Measurements from ENCODE around the gene PTTG1IP. TPM values are rescaled to one million over a fixed set of nuclear protein-coding genes. Genes with fewer than 3 reads are reported as not detected.

The PTTG1IP gene
- total and polyA plus RNA-seq, 2 of the 13 experiments (the other 11 are each of a cell fraction or from before 2014, with no cell fraction given): 161 to 700 TPM

DNA sequence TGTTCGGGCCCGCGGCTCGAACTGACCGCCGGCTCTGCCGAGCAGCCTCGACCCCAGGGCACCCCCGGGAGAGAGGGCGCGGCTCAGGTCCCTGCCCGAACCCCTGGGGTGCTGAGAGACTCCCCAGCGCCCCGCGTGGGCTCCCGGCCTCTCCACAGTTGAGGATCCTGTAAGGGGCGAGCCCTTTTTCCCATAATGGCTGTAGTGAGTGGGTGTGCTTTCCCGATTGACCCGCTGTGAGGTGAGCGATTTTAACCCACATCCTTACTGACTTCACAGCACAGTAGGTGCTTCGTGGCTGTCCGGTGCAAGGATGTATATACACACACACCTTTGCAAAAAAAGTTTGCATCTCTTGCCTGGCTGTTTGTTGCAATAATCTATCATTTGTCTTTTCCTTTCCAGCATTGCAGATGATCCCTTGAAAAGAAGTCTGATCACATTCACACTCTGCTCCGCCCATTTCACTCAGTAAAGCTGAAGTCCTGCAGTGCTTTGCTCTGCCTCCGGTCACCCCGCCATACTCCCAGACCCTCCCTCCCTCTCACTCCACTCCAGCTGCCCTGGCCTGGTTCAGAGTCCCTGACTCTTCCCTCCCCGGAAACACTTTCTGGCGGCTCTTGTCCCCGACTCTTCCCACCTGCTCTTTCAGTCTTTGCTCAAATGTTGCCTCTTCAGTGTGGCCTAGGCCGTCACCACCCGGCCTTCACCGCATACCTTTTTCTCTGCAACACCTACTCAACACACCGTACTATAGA is 70.9 kb downstream of the PTTG1IP start (continued):
- TF ChIP-seq, protein P1, sequence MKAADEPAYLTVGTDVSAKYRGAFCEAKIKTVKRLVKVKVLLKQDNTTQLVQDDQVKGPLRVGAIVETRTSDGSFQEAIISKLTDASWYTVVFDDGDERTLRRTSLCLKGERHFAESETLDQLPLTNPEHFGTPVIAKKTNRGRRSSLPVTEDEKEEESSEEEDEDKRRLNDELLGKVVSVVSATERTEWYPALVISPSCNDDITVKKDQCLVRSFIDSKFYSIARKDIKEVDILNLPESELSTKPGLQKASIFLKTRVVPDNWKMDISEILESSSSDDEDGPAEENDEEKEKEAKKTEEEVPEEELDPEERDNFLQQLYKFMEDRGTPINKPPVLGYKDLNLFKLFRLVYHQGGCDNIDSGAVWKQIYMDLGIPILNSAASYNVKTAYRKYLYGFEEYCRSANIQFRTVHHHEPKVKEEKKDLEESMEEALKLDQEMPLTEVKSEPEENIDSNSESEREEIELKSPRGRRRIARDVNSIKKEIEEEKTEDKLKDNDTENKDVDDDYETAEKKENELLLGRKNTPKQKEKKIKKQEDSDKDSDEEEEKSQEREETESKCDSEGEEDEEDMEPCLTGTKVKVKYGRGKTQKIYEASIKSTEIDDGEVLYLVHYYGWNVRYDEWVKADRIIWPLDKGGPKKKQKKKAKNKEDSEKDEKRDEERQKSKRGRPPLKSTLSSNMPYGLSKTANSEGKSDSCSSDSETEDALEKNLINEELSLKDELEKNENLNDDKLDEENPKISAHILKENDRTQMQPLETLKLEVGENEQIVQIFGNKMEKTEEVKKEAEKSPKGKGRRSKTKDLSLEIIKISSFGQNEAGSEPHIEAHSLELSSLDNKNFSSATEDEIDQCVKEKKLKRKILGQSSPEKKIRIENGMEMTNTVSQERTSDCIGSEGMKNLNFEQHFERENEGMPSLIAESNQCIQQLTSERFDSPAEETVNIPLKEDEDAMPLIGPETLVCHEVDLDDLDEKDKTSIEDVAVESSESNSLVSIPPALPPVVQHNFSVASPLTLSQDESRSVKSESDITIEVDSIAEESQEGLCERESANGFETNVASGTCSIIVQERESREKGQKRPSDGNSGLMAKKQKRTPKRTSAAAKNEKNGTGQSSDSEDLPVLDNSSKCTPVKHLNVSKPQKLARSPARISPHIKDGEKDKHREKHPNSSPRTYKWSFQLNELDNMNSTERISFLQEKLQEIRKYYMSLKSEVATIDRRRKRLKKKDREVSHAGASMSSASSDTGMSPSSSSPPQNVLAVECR (CRISPR knock-in tag; IDR thresholded peaks at IDR 0.05; ENCODE audit: borderline replicate concordance): peak; percentile 76; the same call in 1 of the 2 replicates
- TF ChIP-seq, protein P2, sequence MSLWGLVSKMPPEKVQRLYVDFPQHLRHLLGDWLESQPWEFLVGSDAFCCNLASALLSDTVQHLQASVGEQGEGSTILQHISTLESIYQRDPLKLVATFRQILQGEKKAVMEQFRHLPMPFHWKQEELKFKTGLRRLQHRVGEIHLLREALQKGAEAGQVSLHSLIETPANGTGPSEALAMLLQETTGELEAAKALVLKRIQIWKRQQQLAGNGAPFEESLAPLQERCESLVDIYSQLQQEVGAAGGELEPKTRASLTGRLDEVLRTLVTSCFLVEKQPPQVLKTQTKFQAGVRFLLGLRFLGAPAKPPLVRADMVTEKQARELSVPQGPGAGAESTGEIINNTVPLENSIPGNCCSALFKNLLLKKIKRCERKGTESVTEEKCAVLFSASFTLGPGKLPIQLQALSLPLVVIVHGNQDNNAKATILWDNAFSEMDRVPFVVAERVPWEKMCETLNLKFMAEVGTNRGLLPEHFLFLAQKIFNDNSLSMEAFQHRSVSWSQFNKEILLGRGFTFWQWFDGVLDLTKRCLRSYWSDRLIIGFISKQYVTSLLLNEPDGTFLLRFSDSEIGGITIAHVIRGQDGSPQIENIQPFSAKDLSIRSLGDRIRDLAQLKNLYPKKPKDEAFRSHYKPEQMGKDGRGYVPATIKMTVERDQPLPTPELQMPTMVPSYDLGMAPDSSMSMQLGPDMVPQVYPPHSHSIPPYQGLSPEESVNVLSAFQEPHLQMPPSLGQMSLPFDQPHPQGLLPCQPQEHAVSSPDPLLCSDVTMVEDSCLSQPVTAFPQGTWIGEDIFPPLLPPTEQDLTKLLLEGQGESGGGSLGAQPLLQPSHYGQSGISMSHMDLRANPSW (CRISPR knock-in tag; IDR thresholded peaks at IDR 0.05; ENCODE audit: borderline replicate concordance): no peak
- no peak for TF ChIP-seq NFKBIZ (CRISPR knock-in tag; IDR thresholded peaks at IDR 0.05)
- TF ChIP-seq, protein P3, sequence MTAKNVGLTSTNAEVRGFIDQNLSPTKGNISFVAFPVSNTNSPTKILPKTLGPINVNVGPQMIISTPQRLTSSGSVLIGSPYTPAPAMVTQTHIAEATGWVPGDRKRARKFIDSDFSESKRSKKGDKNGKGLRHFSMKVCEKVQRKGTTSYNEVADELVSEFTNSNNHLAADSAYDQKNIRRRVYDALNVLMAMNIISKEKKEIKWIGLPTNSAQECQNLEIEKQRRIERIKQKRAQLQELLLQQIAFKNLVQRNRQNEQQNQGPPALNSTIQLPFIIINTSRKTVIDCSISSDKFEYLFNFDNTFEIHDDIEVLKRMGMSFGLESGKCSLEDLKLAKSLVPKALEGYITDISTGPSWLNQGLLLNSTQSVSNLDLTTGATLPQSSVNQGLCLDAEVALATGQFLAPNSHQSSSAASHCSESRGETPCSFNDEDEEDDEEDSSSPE (CRISPR knock-in tag; IDR thresholded peaks at IDR 0.05): peak; percentile 76
- peak; percentile 36; the same call in 1 of the 2 replicates for TF ChIP-seq ZFP90 (CRISPR knock-in tag; IDR thresholded peaks at IDR 0.05; ENCODE audit: borderline replicate concordance)
- no peak for TF ChIP-seq ADNP (CRISPR knock-in tag; IDR thresholded peaks at IDR 0.05)
- TF ChIP-seq, protein P4, sequence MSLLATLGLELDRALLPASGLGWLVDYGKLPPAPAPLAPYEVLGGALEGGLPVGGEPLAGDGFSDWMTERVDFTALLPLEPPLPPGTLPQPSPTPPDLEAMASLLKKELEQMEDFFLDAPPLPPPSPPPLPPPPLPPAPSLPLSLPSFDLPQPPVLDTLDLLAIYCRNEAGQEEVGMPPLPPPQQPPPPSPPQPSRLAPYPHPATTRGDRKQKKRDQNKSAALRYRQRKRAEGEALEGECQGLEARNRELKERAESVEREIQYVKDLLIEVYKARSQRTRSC (CRISPR knock-in tag; IDR thresholded peaks at IDR 0.05; ENCODE audit: low read depth): 0 out of 2 replicates have a peak, but pooled peaks have one; percentile 33
- no peak for TF ChIP-seq HOXA5 (CRISPR knock-in tag; IDR thresholded peaks at IDR 0.05)
- TF ChIP-seq HOXA7 (CRISPR knock-in tag; IDR thresholded peaks at IDR 0.05): no peak
- TF ChIP-seq ZNF510 (CRISPR knock-in tag; IDR thresholded peaks at IDR 0.05; ENCODE audit: low read depth): 0 out of 2 replicates have a peak, but pooled peaks have one; percentile 61
- peak; percentile 10; the same call in 1 of the 2 replicates for TF ChIP-seq ZNF558 (CRISPR knock-in tag; IDR thresholded peaks at IDR 0.05; ENCODE audit: borderline replicate concordance)
- TF ChIP-seq HNF4A (CRISPR knock-in tag; IDR thresholded peaks at IDR 0.05): peak; percentile 81
- TF ChIP-seq, protein P5, sequence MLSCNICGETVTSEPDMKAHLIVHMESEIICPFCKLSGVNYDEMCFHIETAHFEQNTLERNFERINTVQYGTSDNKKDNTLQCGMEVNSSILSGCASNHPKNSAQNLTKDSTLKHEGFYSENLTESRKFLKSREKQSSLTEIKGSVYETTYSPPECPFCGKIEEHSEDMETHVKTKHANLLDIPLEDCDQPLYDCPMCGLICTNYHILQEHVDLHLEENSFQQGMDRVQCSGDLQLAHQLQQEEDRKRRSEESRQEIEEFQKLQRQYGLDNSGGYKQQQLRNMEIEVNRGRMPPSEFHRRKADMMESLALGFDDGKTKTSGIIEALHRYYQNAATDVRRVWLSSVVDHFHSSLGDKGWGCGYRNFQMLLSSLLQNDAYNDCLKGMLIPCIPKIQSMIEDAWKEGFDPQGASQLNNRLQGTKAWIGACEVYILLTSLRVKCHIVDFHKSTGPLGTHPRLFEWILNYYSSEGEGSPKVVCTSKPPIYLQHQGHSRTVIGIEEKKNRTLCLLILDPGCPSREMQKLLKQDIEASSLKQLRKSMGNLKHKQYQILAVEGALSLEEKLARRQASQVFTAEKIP (CRISPR knock-in tag; IDR thresholded peaks at IDR 0.05; ENCODE audit: borderline replicate concordance): no peak
- TF ChIP-seq ZNF431 (CRISPR knock-in tag; IDR thresholded peaks at IDR 0.05; ENCODE audit: borderline replicate concordance, low read depth): no peak
- TF ChIP-seq ZNF383 (CRISPR knock-in tag; IDR thresholded peaks at IDR 0.05; ENCODE audit: borderline replicate concordance): no peak
- peak; percentile 45; the same call in 1 of the 2 replicates for TF ChIP-seq ZNF232 (CRISPR knock-in tag; IDR thresholded peaks at IDR 0.05; ENCODE audit: borderline replicate concordance)
- TF ChIP-seq MAFF (IDR thresholded peaks at IDR 0.05; ENCODE audit: low read depth, low read length): no peak
- TF ChIP-seq IRX3 (CRISPR knock-in tag; IDR thresholded peaks at IDR 0.05; ENCODE audit: borderline replicate concordance, low read depth): no peak

Measured in HepG2 (cell line).